GM18951 (cell line): Measurements from ENCODE around the gene RINL.
"Not testable (repeated sequence)": the region's sequence is repeated elsewhere in the genome, so short reads cannot be mapped to it uniquely, and the experiment has no call there.

ENCODE experiments used
- POLR2A ChIP-seq: IDR thresholded peaks from 4 replicates; pipeline ENCODE4 v1.6.1; 2011; ENCODE audit warnings: mild to moderate bottlenecking; ENCODE audit not compliant: insufficient read length, insufficient read depth; ENCODE audit errors: extremely low read depth
- in situ Hi-C: fragments of 300-500 bp; cut with MboI; formaldehyde crosslinking; loops from one replicate; pipeline ENCODE4 v1.12.0; 2022; ENCODE audit warnings: low sequenced_read_pairs, mixed read lengths, inconsistent platforms; ENCODE audit not compliant: unreplicated experiment

The RINL gene

GRCh38 chr19:38898788-38899446 lies 20.8 kb upstream of the RINL start:
- no peak for TF ChIP-seq POLR2A
- in situ Hi-C loops = no loop called here

- no peak for TF ChIP-seq POLR2A
- in situ Hi-C loops = no loop called here
Observed at GRCh38 chr19:38894968-38895367, 16.9 kb upstream of the RINL start.

GRCh38 chr19:38893341-38893771 lies 15.3 kb upstream of the RINL start:
- in situ Hi-C loops = no loop called here
- no peak for TF ChIP-seq POLR2A

- in situ Hi-C loops = no loop called here
- no peak for TF ChIP-seq POLR2A
Observed at GRCh38 chr19:38892841-38893240, 14.8 kb upstream of the RINL start.

- in situ Hi-C loops = no loop called here
- no peak for TF ChIP-seq POLR2A
Observed at GRCh38 chr19:38891771-38892170, 13.7 kb upstream of the RINL start.

GRCh38 chr19:38890686-38891085 lies 12.6 kb upstream of the RINL start:
- in situ Hi-C loops = no loop called here
- TF ChIP-seq POLR2A = no peak

GRCh38 chr19:38889803-38890202 lies 11.7 kb upstream of the RINL start:
- TF ChIP-seq POLR2A = no peak
- in situ Hi-C loops = no loop called here

- TF ChIP-seq POLR2A = no peak
- in situ Hi-C loops = no loop called here
Observed at GRCh38 chr19:38888876-38889275, 10.8 kb upstream of the RINL start.

GRCh38 chr19:38884691-38885090 lies 6.6 kb upstream of the RINL start:
- in situ Hi-C loops = not testable (repeated sequence)

GRCh38 chr19:38883286-38883685 lies 5.2 kb upstream of the RINL start:
- in situ Hi-C loops = no loop called here
- no peak for TF ChIP-seq POLR2A

- TF ChIP-seq POLR2A = no peak
- in situ Hi-C loops = no loop called here
Observed at GRCh38 chr19:38880882-38881609, 3.0 kb upstream of the RINL start.

- no peak for TF ChIP-seq POLR2A
- in situ Hi-C loops = no loop called here
Observed at GRCh38 chr19:38880076-38880881, 2.2 kb upstream of the RINL start.

GRCh38 chr19:38879400-38879751 lies 1.3 kb upstream of the RINL start:
- TF ChIP-seq POLR2A = no peak
- in situ Hi-C loops = no loop called here
